CD4-positive, alpha-beta T cell treated with Interleukin-17A for 4 hours (primary cell): ENCODE measurements around the gene RPS16.
"Not testable (repeated sequence)": the region's sequence is repeated elsewhere in the genome, so short reads cannot be mapped to it uniquely, and the experiment has no call there.

Experiments used
- DNase-seq: peaks from one replicate; pipeline ENCODE4 v3.0.0-alpha.2; 2020; ENCODE audit warnings: mixed read lengths

RPS16 gene

GRCh38 chr19:39435499-39436349, at the start of gene RPS16:
RPS16 (minus strand) TSS chr19:39435949; CDS start chr19:39435895, 54 bp downstream.
- peak; percentile 99 for DNase-seq

- no peak for DNase-seq
Measured at GRCh38 chr19:39483141-39483540, 47.4 kb upstream of the RPS16 start.

- DNase-seq: no peak
Measured at GRCh38 chr19:39481676-39482075, 45.9 kb upstream of the RPS16 start.

GRCh38 chr19:39481229-39481545, 45.4 kb upstream of the RPS16 start:
- no peak for DNase-seq

- DNase-seq: peak; percentile 99
Measured at GRCh38 chr19:39480337-39481228, 44.8 kb upstream of the RPS16 start, which contains the start of gene TIMM50. TIMM50 (plus strand) TSS chr19:39480838; CDS start chr19:39480854, 16 bp downstream.

GRCh38 chr19:39479916-39480315, 44.2 kb upstream of the RPS16 start:
- DNase-seq: no peak

- not testable (repeated sequence) for DNase-seq
Measured at GRCh38 chr19:39479319-39479801, 43.6 kb upstream of the RPS16 start.

GRCh38 chr19:39475748-39476147, 40.0 kb upstream of the RPS16 start:
- DNase-seq: no peak

GRCh38 chr19:39474139-39474620, 38.4 kb upstream of the RPS16 start:
- peak; percentile 84 for DNase-seq

GRCh38 chr19:39473443-39473960, 37.8 kb upstream of the RPS16 start:
- DNase-seq: no peak

- DNase-seq: no peak
Measured at GRCh38 chr19:39472746-39473442, 37.1 kb upstream of the RPS16 start.

- no peak for DNase-seq
Measured at GRCh38 chr19:39471756-39472536, 36.2 kb upstream of the RPS16 start.

- DNase-seq: no peak
Measured at GRCh38 chr19:39470724-39471339, 35.1 kb upstream of the RPS16 start.

- no peak for DNase-seq
Measured at GRCh38 chr19:39469567-39469966, 33.8 kb upstream of the RPS16 start.

- DNase-seq: no peak
Measured at GRCh38 chr19:39469036-39469435, 33.3 kb upstream of the RPS16 start.

GRCh38 chr19:39467941-39468340, 32.2 kb upstream of the RPS16 start:
- no peak for DNase-seq

- DNase-seq: no peak
Measured at GRCh38 chr19:39465956-39466747, 30.4 kb upstream of the RPS16 start.

GRCh38 chr19:39463403-39463802, 27.7 kb upstream of the RPS16 start:
- no peak for DNase-seq

- not testable (repeated sequence) for DNase-seq
Measured at GRCh38 chr19:39451257-39451656, 15.5 kb upstream of the RPS16 start.

GRCh38 chr19:39449116-39449797, 13.5 kb upstream of the RPS16 start:
- no peak for DNase-seq
